ENCODE measurements around the gene C2orf92.
"Not testable (repeated sequence)": the region's sequence is repeated elsewhere in the genome, so short reads cannot be mapped to it uniquely, and the experiment has no call there.

DNA sequence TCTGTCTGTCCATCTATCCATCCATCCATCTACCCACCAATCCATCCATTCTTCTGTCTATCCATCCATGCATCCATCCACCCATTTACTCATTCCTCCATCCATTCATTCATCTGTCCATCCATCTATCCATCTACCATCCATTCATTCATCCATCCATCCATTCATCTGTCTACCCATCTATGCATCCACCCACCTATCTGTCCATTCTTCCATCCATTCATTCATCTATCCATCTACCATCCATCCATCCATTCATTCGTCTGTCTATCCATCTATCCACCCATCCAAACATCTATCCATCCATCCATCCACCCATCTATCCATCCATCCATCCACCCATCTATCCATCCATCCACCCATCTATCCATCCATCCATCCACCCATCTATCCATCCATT is 49.0 kb upstream of the C2orf92 start:
- TF ChIP-seq, protein P1, sequence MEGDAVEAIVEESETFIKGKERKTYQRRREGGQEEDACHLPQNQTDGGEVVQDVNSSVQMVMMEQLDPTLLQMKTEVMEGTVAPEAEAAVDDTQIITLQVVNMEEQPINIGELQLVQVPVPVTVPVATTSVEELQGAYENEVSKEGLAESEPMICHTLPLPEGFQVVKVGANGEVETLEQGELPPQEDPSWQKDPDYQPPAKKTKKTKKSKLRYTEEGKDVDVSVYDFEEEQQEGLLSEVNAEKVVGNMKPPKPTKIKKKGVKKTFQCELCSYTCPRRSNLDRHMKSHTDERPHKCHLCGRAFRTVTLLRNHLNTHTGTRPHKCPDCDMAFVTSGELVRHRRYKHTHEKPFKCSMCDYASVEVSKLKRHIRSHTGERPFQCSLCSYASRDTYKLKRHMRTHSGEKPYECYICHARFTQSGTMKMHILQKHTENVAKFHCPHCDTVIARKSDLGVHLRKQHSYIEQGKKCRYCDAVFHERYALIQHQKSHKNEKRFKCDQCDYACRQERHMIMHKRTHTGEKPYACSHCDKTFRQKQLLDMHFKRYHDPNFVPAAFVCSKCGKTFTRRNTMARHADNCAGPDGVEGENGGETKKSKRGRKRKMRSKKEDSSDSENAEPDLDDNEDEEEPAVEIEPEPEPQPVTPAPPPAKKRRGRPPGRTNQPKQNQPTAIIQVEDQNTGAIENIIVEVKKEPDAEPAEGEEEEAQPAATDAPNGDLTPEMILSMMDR (IDR thresholded peaks at IDR 0.05), result not testable (repeated sequence)
- TF ChIP-seq, protein P2, sequence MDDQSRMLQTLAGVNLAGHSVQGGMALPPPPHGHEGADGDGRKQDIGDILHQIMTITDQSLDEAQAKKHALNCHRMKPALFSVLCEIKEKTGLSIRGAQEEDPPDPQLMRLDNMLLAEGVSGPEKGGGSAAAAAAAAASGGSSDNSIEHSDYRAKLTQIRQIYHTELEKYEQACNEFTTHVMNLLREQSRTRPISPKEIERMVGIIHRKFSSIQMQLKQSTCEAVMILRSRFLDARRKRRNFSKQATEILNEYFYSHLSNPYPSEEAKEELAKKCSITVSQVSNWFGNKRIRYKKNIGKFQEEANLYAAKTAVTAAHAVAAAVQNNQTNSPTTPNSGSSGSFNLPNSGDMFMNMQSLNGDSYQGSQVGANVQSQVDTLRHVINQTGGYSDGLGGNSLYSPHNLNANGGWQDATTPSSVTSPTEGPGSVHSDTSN (IDR thresholded peaks at IDR 0.05), result not testable (repeated sequence)
- not testable (repeated sequence) for TF ChIP-seq CEBPB (IDR thresholded peaks at IDR 0.05); CBX2 (IDR thresholded peaks at IDR 0.05; ENCODE audit: borderline replicate concordance, low read depth); MYC (IDR thresholded peaks at IDR 0.05; ENCODE audit: borderline replicate concordance, low read length); POLR2A (IDR thresholded peaks at IDR 0.05; ENCODE audit: low read length); FOXS1 (CRISPR knock-in tag; IDR thresholded peaks at IDR 0.05); RFX5 (IDR thresholded peaks at IDR 0.05)
